HuH-7.5 (cell line): ENCODE results near the gene RIPOR3.
"Not testable (repeated sequence)": the region's sequence is repeated elsewhere in the genome, so short reads cannot be mapped to it uniquely, and the experiment has no call there.

Experiments
- DNase-seq: peaks from one replicate; pipeline ENCODE4 v3.0.0; 2011; ENCODE audit warnings: low spot score

The RIPOR3 gene

DNA sequence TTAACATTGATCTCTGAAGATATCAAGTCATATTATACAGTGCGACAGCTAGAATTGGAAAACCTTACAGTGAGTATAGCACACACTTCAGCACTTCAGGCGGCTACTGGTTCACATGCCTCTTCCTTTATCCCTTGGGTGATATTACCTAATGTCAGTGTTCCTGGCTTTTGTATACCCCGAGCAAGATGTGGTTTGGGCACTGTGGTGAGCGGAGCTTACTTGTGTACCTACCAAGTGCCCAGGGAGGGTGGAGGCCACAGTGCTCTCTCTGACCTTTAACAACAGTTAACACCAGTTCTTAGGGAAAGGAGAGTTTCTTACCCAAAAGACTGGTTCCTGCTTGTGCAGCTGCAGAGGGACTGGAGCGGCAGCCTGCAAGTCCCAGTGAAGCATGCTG is 116.8 kb downstream of the RIPOR3 start:
- no peak for DNase-seq

DNA sequence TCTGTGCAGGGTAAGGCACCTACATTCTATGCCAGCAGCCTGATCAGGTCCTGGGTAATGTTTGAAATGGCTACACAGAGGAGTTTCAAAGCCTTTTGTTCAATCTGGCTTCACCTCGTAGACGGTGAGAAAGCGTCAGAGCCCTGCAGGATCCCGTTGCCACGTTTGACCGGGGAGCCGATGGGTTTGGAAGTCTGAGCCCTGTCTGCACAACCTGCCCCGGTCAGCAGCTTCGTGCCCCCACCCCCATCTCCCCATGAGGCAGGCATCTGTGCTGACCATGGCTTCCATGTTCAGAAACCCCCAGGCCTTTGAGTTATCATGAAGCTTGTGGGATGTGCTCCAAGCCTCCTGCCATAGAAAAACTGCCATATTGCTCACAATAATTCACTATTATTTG is 117.2 kb downstream of the RIPOR3 start:
- no peak for DNase-seq

DNA sequence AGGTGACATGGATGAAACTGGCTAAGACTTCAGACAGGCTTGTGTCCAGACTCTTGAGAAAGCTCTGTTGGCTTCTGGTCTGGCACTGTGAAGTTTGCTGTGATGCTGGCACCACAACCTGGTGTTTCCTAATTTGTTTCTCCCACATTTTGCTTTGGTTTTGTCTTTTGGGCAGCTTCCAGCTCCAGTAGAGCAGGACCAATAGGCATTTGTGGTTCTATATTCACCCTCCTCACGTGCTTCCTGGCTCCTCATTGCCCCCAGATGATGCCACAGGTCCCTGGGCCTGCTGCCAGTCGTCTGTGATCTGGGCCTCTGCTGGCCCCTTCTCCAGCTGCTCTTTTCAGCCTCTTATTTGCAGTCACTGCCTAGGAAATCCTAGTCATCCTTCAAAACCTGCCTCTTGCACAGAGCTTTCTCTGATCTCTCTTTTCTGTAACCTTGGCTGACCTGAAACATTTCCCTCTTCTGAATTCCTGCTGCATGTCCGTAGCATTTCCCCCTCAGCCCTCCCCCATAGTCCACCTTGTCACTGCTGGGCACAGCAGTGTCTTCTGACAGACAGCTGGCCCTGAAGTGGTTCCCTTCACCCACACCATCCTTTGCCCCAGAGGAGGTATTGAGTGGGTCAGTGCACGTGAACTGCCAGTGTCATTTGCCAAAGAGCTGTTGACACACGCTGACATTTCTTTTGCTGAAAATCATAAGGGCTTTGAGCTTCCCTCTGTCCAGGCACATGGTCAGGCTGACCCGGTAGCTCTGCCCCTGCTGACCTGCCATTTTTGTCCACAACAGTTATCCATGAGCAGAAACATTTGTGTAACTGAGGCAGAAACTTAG is 118.2 kb downstream of the RIPOR3 start:
- no peak for DNase-seq

- no peak for DNase-seq
These were observed 119.9 kb downstream of the RIPOR3 start for GRCh38 chr20:50571466-50571865.

GRCh38 chr20:50569864-50570836 is 121.2 kb downstream of the RIPOR3 start:
- DNase-seq = no peak

DNA sequence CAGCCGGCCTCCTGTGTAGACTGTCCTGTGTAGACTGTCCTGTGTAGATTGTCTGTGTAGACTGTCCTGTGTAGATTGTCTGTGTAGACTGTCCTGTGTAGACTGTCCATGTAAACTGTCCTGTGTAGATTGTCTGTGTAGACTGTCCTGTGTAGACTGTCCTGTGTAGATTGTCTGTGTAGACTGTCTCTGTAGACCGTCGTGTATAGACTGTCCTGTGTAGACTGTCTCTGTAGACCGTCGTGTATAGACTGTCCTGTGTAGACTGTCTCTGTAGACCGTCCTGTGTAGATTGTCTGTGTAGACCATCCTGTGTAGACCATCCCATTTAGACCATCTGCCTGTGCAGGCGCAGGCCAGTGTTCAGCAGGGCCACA is 121.9 kb downstream of the RIPOR3 start:
- DNase-seq = not testable (repeated sequence)

- DNase-seq = no peak
These were observed 122.8 kb downstream of the RIPOR3 start for GRCh38 chr20:50568549-50568942.

- DNase-seq = no peak
These were observed 123.3 kb downstream of the RIPOR3 start for GRCh38 chr20:50567860-50568548.

DNA sequence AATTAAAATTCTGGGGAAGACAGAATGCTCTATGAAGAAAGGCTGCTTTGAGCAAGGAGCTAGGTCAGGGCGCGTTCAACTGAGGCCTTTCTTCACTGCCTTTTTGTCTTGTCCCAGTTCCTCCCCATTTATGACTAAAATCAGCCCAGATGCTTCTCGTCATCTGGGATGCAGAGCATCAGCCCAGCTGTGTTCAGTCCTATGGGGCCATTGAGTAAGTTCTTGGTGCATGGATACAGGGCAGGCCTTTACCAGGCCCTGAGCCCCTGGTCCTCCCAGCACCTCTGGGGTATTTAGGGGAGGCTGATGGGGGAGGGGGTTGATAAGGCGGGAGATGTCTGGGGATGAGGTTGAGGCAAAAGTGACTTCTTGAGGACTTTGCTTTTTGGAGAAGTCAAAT is 125.5 kb downstream of the RIPOR3 start:
- no peak for DNase-seq

DNA sequence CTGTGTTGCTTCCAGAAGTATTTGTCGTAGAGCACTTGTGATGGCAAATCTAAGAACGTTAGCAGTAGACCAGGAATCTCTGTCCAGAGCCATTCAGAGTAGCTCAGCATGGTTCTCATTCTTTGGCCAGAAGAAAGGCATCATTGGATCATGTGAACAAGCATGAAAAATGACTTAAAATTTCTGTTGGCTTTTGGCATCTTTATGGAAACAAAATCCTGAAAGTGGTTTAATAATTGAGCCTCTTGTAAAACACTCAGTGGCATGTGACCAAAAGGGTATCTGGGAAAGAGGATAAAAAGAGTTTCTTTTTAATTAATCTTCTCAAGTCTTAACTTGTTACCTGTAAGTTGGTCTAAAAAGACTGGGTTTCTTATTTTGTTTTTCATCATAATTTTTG is 126.0 kb downstream of the RIPOR3 start:
- no peak for DNase-seq

DNA sequence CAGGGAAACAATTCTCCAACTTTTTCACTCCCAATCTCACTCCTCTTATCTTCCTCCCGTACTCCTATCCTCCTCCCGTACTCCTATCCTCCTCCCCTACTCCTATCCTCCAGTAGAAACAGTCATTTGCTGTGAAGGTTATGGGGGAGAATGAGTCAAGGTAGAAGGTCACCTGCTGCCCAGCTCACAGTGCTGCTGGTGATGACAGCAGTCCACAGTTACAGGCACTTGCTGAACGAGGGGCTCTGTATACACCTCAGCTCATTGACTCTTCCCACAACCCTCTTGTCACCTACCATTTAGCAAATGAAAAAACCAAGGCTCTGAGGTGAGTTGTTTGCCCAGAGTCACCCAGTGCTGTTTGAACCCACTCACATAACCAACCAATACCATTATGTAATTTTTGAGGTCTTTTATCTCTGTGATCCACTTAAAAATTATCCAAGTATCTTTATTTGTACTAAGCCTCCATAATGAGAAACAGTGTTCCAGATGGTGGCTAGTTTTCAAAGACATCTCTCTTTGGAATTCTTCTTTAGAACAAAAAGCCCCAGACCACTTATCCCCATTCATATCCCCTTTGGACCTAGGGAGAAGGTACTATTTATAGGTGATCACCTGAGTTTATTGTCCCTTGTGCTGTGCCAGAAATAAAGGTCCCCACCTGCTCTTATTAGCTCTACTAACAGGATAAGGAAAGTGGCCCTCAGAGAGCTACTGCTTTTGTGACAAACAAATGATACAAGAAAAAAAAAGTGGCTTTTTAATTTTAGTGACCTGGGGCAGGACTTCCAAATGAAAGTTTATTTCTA is 128.0 kb downstream of the RIPOR3 start:
- no peak for DNase-seq

DNA sequence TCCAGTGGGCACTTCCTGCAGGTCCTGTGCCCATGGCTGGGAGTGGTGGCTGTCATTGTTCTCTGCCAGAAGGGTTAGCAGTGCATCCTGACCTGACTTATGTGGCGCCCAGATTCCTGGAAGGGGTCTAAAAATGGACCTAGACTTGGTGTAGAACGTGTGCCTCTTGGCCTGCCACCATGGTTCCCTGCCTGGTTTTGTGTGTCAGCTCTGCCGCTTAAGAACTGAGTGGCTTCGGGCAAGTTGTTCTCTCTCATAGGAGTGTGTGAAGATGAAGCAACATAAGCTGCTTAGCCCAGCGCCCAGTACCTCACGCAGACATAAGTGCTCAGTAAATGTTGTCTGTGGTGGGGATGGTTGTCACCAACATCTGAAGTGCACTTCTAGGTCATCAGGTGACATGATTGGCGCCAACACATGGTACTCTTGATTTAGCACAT is 129.1 kb downstream of the RIPOR3 start:
- no peak for DNase-seq

- DNase-seq = no peak
These were observed 129.8 kb downstream of the RIPOR3 start for GRCh38 chr20:50561379-50562078.

GRCh38 chr20:50560867-50561266 is 130.5 kb downstream of the RIPOR3 start:
- DNase-seq = no peak

GRCh38 chr20:50559856-50560638 is 131.3 kb downstream of the RIPOR3 start:
- no peak for DNase-seq

- no peak for DNase-seq
These were observed 132.2 kb downstream of the RIPOR3 start for GRCh38 chr20:50559149-50559548.

GRCh38 chr20:50558483-50558925 is 132.8 kb downstream of the RIPOR3 start:
- no peak for DNase-seq

- DNase-seq = no peak
These were observed 133.7 kb downstream of the RIPOR3 start for GRCh38 chr20:50557549-50558134.

- DNase-seq = no peak
These were observed 135.7 kb downstream of the RIPOR3 start for GRCh38 chr20:50555662-50556061.
